Measurements from ENCODE around the gene ZNF467. TPM values are rescaled to one million over a fixed set of nuclear protein-coding genes. Genes with fewer than 3 reads are reported as not detected.

ZNF467 gene
- total and polyA plus RNA-seq, 3 donors from 2014 or later = 2.4 to 3.3 (median 2.9) TPM

- no peaks in the 10 kb centered on the region for H3K27me3 ChIP-seq
- no peak for DNase-seq
- H3K4me3 ChIP-seq = no peak overlapping the region
- 89 to 92% methylated on average over 5 to 15 of the region's 17 CpGs for WGBS, 2 donors
- no peaks in the 10 kb centered on the region for H3K36me3 ChIP-seq (ENCODE audit: low read depth, missing control alignments)
- H3K27ac ChIP-seq = no peak overlapping the region
- TF ChIP-seq POLR2A (IDR thresholded peaks at IDR 0.05) = no peak
- TF ChIP-seq, protein P1, sequence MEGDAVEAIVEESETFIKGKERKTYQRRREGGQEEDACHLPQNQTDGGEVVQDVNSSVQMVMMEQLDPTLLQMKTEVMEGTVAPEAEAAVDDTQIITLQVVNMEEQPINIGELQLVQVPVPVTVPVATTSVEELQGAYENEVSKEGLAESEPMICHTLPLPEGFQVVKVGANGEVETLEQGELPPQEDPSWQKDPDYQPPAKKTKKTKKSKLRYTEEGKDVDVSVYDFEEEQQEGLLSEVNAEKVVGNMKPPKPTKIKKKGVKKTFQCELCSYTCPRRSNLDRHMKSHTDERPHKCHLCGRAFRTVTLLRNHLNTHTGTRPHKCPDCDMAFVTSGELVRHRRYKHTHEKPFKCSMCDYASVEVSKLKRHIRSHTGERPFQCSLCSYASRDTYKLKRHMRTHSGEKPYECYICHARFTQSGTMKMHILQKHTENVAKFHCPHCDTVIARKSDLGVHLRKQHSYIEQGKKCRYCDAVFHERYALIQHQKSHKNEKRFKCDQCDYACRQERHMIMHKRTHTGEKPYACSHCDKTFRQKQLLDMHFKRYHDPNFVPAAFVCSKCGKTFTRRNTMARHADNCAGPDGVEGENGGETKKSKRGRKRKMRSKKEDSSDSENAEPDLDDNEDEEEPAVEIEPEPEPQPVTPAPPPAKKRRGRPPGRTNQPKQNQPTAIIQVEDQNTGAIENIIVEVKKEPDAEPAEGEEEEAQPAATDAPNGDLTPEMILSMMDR (IDR thresholded peaks at IDR 0.05) = no peak
- no peaks in the 10 kb centered on the region for H3K9me3 ChIP-seq
- intact Hi-C loops (cut with DNase I; ENCODE audit: low total_unique reads) = no loop called here
- H3K4me1 ChIP-seq = no peaks in the 10 kb centered on the region
Measured at GRCh38 chr7:149780056-149780455, 6.7 kb upstream of the ZNF467 start.

DNA sequence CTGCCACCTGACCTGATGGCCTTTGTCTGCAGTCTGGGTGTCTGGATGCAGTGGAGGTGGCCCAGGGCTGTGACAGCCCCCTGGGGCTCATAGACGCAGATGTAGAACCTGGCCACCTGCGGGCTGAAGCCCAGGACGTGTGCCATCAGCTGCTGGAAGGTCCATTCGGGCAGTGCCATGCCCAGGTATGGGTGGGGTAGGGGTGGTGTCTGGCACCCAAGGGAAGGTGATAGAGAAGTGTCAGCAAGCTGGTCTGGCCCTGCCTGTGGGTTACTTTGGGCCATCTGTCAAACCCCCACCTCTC lies 6.1 kb upstream of the ZNF467 start:
- 73 to 92% methylated on average over 4 of the region's 4 CpGs for WGBS, 2 donors
- H3K27ac ChIP-seq = no peak overlapping the region
- no peaks in the 10 kb centered on the region for H3K4me1 ChIP-seq
- intact Hi-C loops (cut with DNase I; ENCODE audit: low total_unique reads) = no loop called here
- no peaks in the 10 kb centered on the region for H3K27me3 ChIP-seq
- no peak for DNase-seq
- TF ChIP-seq, protein P1 (IDR thresholded peaks at IDR 0.05) = no peak
- TF ChIP-seq POLR2A (IDR thresholded peaks at IDR 0.05) = no peak
- no peak overlapping the region for H3K4me3 ChIP-seq
- no peaks in the 10 kb centered on the region for H3K9me3 ChIP-seq
- no peaks in the 10 kb centered on the region for H3K36me3 ChIP-seq (ENCODE audit: low read depth, missing control alignments)

DNA sequence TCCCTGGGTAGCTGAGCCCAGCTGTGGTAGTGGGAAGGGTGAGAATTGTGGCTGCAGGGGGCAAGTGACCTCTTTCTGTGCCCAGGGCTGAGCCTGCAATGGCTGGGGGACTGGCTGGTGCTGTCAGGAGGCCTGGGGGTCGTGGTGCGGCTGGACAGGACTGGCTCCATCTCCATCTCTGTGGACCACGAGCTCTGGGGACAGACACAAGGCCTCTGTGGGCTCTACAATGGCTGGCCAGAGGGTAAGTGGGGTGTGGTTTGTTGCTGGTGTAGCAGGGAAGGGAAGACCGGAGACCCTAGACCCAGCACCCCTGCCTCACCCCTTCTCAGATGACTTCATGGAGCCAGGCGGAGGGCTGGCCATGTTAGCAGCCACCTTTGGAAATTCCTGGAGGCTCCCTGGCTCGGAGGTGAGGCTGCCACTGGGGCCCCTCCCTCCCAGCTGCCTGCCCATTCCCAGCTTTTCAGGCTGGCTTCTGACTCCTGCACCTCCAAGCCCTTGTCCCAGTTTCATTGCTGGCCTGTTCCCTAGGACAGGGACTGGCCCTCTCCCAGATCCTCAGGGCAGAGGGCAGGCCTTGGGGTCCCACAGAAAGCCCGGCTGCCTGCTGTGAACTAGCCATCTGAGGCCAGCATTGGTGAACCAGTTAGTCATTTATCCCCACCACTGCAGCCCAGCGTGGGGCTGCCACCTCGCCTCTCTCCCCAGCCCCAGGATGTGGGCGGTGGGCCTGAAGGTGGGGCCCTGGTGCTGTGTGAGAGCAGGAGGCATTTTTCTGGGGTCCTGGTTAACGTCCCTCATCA lies 5.5 kb upstream of the ZNF467 start:
- 77 to 85% methylated on average over 11 of the region's 11 CpGs for WGBS, 2 donors
- no peaks in the 10 kb centered on the region for H3K9me3 ChIP-seq
- H3K27me3 ChIP-seq = no peaks in the 10 kb centered on the region
- no peak for TF ChIP-seq POLR2A (IDR thresholded peaks at IDR 0.05)
- TF ChIP-seq, protein P1 (IDR thresholded peaks at IDR 0.05) = no peak
- intact Hi-C loops (cut with DNase I; ENCODE audit: low total_unique reads) = no loop called here
- H3K27ac ChIP-seq = no peak overlapping the region
- no peaks in the 10 kb centered on the region for H3K36me3 ChIP-seq (ENCODE audit: low read depth, missing control alignments)
- H3K4me3 ChIP-seq = no peak overlapping the region
- no peak for DNase-seq
- H3K4me1 ChIP-seq = no peaks in the 10 kb centered on the region

DNA sequence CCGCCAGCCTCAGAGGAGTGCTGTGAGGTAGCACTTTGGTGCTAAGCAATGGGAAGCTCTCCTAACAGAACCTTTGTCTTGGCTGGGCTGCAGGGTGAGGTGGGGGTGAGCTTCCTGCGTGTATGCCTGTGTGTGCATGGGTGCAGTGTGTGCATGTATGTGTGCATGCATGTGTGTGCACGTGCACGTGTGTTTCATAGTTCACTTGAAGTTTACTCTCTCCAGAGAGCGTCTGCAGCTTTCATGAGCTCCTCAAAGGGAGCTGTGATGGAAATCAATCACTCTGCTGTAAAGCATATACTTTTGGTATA lies 4.9 kb upstream of the ZNF467 start:
- no peak for DNase-seq
- no peaks in the 10 kb centered on the region for H3K27me3 ChIP-seq
- H3K4me3 ChIP-seq = no peak overlapping the region
- no peaks in the 10 kb centered on the region for H3K9me3 ChIP-seq
- H3K27ac ChIP-seq = no peak overlapping the region
- intact Hi-C loops (cut with DNase I; ENCODE audit: low total_unique reads) = no loop called here
- no peak for TF ChIP-seq POLR2A (IDR thresholded peaks at IDR 0.05)
- TF ChIP-seq, protein P1 (IDR thresholded peaks at IDR 0.05) = no peak
- H3K4me1 ChIP-seq = no peaks in the 10 kb centered on the region
- 69 to 72% methylated on average over 4 to 5 of the region's 5 CpGs for WGBS, 2 donors
- H3K36me3 ChIP-seq (ENCODE audit: low read depth, missing control alignments) = no peaks in the 10 kb centered on the region

Measured in testis (tissue), 3 donors.